Stimulated activated CD8-positive, alpha-beta memory T cell treated with anti-CD3 and anti-CD28 coated beads, Interleukin-4, amount 100 ng/mL, for 1 hour (primary cell): ENCODE measurements around the gene PIGZ.

Experiments used
- DNase-seq, 2 donors: peaks; one replicate each; pipeline ENCODE4 v3.0.0-alpha.2; 2020; ENCODE audit warnings: low read depth in 2 of 2, low spot score in 1 of 2

The PIGZ gene

DNA sequence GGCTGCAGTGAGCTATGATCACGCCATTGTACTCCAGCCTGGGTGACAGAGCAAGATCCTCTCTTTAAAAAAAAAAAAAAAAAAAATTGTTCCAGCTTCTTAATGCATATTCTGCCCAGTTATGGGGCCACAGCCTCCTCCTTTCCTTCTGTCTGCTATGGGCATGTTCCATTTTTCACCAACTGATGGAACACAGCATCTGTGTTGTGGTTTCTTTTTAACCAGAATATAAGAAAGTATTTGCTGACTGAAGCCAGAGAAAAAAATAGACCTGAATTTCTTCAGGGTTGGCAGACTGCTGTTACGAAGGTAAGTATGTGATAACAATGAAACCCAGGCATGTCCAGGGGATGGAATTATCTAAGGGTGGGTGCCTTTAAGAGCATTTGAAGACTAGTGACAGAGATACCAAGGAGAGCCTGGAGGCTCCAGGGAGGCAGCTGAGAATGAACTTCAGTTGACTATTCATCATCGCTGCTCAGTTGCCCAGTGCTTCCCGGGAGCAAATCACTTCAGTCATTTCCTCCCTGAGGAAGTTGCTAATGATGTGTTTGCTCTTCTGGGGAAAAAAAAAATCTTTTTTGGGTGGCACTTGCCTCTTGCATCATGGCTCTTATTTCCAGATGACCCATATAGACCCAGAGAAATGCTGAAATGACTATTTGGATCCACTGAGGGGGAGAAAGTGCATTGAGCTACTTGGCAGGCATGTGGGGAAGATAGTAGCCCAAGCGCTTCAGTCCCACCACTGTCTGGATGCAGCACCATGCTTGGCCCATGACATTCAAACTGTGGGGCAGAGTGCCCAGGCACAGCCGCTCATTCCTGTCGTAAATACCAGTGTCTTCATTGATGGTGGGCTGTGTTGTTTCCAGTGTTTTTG lies 40.8 kb downstream of the PIGZ start:
- no peak for DNase-seq

DNA sequence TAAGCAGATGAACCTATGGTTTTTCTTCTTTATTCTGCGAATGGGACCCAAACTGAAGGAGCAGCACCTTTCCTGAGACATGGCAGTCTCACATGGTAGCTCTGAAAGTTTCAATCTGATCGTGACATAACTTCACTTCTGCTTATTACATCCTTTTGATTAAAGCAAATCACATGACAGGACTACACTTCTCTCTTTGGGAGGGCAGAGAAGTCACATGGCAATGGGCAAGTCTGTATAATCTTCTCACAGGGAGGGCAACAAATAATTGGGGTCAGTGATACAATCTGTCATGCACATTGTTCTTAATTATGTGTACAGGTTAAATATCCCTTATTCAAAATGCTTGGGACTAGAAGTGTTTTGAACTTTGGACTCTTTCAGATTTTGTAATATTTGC lies 47.9 kb downstream of the PIGZ start:
- no peak for DNase-seq

DNA sequence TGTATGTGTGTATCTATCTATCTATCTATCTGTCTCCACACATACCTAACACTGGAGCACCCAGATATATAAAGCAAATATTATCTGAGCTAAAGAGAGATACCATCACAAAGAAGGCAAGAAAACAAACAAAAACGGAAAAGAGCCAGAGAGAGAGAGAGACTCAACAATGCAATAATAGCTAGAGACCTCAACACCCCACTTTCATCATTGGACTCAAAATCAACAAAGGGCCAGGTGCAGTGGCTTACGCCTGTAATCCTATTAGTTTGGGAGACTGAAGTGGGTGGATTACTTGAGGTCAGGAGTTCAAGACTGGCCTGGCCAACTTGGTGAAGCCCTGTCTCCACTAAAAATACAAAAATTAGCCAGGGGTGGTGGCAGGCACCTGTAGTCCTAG lies 49.7 kb downstream of the PIGZ start:
- DNase-seq, result no peak

DNA sequence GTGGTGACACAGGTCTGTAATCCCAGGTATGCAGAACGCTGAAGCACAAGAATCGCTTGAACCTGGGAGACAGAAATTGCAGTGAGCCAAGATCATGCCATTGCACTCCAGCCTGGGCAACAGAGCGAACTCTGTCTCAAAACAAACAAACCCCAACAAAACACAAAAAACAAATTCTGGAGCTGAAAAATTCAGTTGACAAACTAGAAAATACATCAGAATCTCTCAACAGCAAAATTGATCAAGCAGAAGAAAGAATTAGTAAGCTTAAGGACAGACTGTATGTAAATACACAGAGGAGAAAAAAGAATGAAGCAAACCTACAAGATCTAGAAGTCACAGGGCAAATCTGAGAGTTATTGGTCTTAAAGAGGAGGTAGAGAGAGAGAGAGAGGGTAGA lies 51.6 kb downstream of the PIGZ start:
- DNase-seq, result no peak

DNA sequence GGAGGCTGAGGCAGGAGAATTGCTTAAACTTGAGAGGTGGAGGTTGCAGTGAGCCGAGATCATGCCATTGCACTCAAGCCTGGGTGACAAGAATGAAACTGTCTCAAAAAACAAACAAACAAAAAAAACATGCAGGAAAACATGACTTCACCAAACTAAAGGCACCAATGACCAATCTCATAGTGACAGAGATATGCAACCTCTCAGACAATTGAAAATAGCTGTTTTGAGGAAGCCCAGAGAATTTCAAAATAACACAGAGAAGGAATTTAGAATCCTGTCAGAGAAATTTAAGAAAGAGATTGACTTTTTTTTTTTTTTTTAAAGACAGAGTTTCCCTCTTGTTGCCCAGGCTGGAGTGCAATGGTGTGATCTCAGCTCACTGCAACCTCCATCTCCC lies 52.4 kb downstream of the PIGZ start:
- no peak for DNase-seq

DNA sequence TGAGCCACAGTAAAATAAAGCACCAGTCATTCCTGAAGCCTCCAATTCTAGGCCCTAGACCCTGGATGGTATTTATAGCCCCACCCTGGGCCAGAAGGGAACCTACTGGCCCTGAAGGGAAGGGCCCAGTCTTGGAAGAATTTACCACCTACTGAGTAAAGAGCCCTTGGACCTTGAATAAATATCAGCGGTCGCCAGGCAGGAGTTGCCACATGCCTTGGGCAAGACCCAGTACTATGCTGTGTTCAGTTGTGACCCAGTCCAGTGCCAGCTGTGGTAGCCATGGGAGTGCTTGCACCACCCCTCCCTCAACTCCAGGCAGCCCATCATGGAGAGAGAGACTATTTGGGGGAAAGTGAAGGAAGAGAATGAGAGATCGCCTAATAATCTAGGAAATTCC lies 53.3 kb downstream of the PIGZ start:
- DNase-seq, result no peak

DNA sequence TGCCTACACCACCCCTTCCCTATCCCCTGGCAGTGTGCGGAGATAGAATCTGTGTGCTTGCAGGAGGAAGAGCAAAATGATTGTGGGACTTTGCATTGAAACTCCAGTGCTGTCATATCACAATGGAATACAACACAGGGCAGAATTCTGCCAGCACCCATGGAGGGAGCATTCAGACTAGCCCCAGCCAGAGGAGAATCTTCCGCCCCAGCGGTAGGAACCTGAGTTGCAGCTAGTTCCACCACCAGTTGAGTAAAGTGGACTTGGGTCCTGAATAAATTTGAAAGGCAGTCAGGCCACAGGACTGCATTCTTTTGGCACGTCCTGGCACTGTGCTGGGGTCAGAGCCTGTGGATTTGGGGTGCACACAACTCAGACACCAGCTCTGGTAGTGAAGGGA lies 53.8 kb downstream of the PIGZ start:
- DNase-seq, result no peak

DNA sequence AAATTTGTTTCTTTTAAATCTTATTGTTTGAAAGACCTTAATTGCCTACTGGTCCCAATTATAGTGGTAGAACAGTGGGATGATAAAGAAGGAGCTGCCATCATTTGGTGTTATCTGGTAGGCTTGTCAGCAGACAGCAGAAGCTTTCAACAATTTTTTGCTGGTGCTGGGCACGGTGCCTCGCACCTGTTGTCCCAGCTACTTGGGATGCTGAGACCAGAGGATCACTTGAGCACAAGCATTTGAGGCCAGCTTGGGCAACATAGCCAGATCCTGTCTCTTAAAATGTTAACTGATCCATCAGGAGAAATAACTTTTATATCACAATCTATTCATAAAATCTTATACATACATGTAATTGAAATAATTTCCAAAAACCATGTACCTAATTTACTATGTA lies 64.9 kb downstream of the PIGZ start:
- DNase-seq, result no peak

DNA sequence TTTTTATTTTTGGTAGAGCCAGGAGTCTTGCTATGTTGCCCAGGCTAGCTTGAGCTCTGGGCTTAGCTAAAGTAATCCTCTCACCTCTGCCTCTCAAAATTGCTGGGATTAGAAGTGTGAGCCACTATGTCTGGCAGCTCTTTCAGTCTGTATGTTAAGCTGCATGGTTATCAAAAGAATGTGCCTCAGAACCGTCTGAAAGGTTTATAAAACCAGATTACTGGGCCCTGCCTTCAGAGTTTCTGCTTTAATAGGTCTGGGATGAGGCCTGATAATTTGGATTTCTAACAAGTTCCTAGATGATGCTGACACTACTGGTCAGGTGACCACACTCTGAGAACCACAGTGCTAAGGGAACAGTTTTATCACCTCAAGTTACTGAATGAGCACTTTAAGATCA lies 66.3 kb downstream of the PIGZ start:
- no peak for DNase-seq

DNA sequence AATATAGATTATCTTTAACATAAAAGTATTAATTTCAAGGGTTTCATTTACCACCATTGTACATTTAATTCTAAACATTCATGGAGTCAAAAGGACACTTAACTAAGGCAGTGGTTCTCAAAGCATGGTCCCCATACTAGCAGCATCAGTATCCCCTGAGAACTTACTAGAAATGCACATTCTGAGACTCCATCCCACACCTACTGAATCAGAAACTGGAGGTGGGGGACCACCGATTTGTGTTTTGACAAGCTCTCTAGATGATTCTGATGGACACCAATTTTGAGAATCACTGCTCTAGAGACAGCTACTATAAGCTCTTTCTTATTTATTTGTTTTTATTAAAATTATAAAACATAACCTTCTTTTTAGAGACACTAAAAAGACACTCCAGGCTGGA lies 66.9 kb downstream of the PIGZ start:
- no peak for DNase-seq
